Suprapubic skin (tissue), 4 donors: Measurements from ENCODE around the gene E2F3.

Experiments used
- CTCF ChIP-seq, 2 donors: fragments of 200-600 bp in 1 of 2; fragments of 450-650 bp in 1 of 2; sonication (generic) in 1 of 2; IDR thresholded peaks; one replicate each; pipeline ENCODE4 v1.5.1; 2016 to 2019; ENCODE audit warnings: antibody characterized with exemption in 2 of 2, mild to moderate bottlenecking in 1 of 2, moderate library complexity in 1 of 2
- EP300 ChIP-seq: sonication (generic); formaldehyde crosslinking; IDR thresholded peaks from one replicate; pipeline ENCODE4 v1.6.1; 2017; ENCODE audit warnings: antibody characterized with exemption
- POLR2A ChIP-seq, 2 donors: fragments of 450-650 bp; IDR thresholded peaks; one replicate each; pipeline ENCODE4 v1.6.1; 2017; ENCODE audit warnings: antibody characterized with exemption in 2 of 2, mild to moderate bottlenecking in 2 of 2, moderate library complexity in 2 of 2
- POLR2AphosphoS5 ChIP-seq, 3 donors: sonication (generic); formaldehyde crosslinking; IDR thresholded peaks; one replicate each; pipeline ENCODE4 v1.6.1; 2017; ENCODE audit warnings: antibody characterized with exemption in 3 of 3

- no peak for TF ChIP-seq CTCF (IDR thresholded peaks at IDR 0.05)
- no peak for TF ChIP-seq POLR2A (IDR thresholded peaks at IDR 0.05)
- no peak for TF ChIP-seq POLR2AphosphoS5 (IDR thresholded peaks at IDR 0.05)
- TF ChIP-seq EP300, result no peak
Measured at GRCh38 chr6:20474874-20475542, 73.3 kb downstream of the E2F3 start.
